SJCRH30 (cell line): ENCODE measurements around the gene C16orf89. TPM values are rescaled to one million over a fixed set of nuclear protein-coding genes. Genes with fewer than 3 reads are reported as not detected.

Experiments
- DNase-seq, 2 experiments: peaks; one replicate each; pipeline ENCODE4 v3.0.0-alpha.2; 2015 to 2020
- H3K27ac ChIP-seq: fragments of 250-450 bp; sonication (Bioruptor Pico); 2 replicates; pipeline ENCODE4 v1.5.1; 2020; ENCODE audit warnings: mild to moderate bottlenecking, moderate library complexity
- H3K27me3 ChIP-seq: fragments of 250-450 bp; sonication (Bioruptor Pico); 2 replicates; pipeline ENCODE4 v1.5.1; 2020; ENCODE audit warnings: mild to moderate bottlenecking, moderate library complexity
- H3K36me3 ChIP-seq: fragments of 250-450 bp; sonication (Bioruptor Pico); 2 replicates; pipeline ENCODE4 v1.5.1; 2020; ENCODE audit warnings: mild to moderate bottlenecking, moderate library complexity
- H3K4me1 ChIP-seq: fragments of 250-450 bp; sonication (Bioruptor Pico); 2 replicates; pipeline ENCODE4 v1.5.1; 2020; ENCODE audit warnings: mild to moderate bottlenecking, moderate library complexity
- H3K4me3 ChIP-seq: fragments of 250-450 bp; sonication (Bioruptor Pico); 2 replicates; pipeline ENCODE4 v1.5.1; 2020; ENCODE audit warnings: mild to moderate bottlenecking, moderate library complexity
- H3K9me3 ChIP-seq: fragments of 250-450 bp; sonication (Bioruptor Pico); replicated peaks from 2 replicates; pipeline ENCODE4 v1.5.1; 2020; ENCODE audit warnings: mild to moderate bottlenecking, moderate library complexity
- total RNA-seq: library from RNA; depleted of rRNA; stranded (reverse); fragments of >200 nt; shearing (Covaris generic); gene quantifications from 2 replicates; pipeline ENCODE4 v1.2.3, GENCODE V29; 2014; rRNA removed

Gene C16orf89
- total RNA-seq, 1 experiment from 2014 or later = not detected

DNA sequence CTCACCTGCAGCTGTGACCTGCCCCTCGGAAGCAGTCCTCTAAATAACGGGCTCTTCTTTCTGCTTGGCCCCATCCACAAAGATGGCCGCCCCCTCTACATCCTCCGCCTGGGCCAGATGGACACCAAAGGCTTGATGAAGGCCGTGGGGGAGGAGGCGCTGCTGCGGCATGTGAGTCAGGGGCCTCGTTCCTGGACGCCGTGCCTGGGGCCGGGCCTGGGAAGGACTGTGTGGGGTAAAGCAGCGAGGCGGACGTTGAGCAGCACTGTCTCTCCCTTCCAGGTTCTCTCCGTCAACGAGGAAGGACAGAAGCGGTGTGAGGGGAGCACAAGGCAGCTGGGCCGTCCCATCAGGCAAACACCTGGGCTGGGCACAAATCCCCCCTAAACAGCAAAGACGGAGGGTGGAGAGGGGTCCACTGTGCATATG is 65.2 kb downstream of the C16orf89 start:
- Histone ChIP-seq H3K36me3 (no peaks in the 10 kb centered on the region), H3K9me3 (no peaks in the 10 kb centered on the region), H3K4me1 (no peaks in the 10 kb centered on the region), H3K4me3 (no peak overlapping the region), H3K27ac (no peak overlapping the region), H3K27me3 (0 out of 2 replicates have a peak, but pooled peaks cover 5% of the 10 kb centered on the region)
- DNase-seq = no peak

DNA sequence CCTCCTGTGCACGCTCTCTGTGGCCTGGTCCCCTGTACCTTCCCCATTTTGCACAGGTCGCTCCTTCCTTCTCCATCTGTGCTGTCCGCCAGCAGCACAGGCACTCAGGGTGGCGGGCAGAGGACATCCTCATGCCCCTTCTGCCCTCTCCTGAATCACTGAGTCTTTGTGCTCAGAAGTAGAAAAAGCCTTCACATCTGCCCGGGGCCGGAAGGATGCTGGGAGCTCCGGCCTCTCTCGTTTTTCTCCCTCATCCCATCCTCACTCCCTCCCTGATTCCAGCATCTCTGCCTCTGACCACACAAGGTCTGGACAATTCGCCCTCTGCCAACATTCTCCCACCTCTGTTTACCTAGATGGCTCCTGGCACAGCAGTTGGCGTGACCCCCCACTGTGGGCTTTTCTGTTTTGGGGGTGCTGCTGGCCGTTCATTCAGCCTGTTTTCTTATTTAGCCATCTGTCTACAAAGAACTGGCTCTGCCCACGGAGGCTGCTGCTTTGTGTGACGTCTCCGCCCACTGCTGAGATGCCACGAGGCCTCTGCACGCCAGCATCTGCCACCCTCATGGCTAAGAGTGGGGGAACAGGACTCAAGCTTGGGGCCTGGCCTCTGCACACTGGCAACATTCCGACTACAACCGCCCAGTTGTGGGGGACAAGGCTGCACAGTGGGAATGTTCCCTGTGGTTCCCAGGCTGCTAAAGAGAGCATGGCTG is 70.9 kb downstream of the C16orf89 start:
- Histone ChIP-seq H3K9me3 (no peaks in the 10 kb centered on the region), H3K27me3 (no peaks in the 10 kb centered on the region), H3K4me3 (no peak overlapping the region), H3K36me3 (no peaks in the 10 kb centered on the region), H3K27ac (no peak overlapping the region), H3K4me1 (no peaks in the 10 kb centered on the region)
- no peak for DNase-seq

Other genes starting within 250 kb of the C16orf89 start
- gene GLYR1, start 218.7 kb downstream of the C16orf89 start, total RNA-seq = 40.3 and 45.3 TPM in 2 replicates
- gene UBN1, start 218.5 kb downstream of the C16orf89 start, total RNA-seq = 27.6 and 28.1 TPM in 2 replicates
- 0.18 and 0.22 TPM in 2 replicates for gene PPL, start 128.8 kb downstream of the C16orf89 start, total RNA-seq
- not detected in 2 replicates for gene SEC14L5, start 107.6 kb downstream of the C16orf89 start, total RNA-seq
- gene NAGPA, start 32.0 kb downstream of the C16orf89 start, total RNA-seq = 6.4 and 8.1 TPM in 2 replicates
- gene ALG1, start 5.9 kb upstream of the C16orf89 start, total RNA-seq = 8.2 and 9.4 TPM in 2 replicates
- 10.9 and 14.2 TPM in 2 replicates for gene EEF2KMT, start 31.8 kb upstream of the C16orf89 start, total RNA-seq